Brain microvascular endothelial cell (primary cell): ENCODE data around the gene TLR1.

Experiments used
- DNase-seq: peaks from one replicate; pipeline ENCODE4 v3.0.0-alpha.2; 2020
- H3K27ac ChIP-seq: fragments of 250-450 bp; sonication (Bioruptor Pico); 2 replicates; pipeline ENCODE4 v1.5.1; 2020; ENCODE audit warnings: mild to moderate bottlenecking, moderate library complexity
- H3K27me3 ChIP-seq: fragments of 250-450 bp; sonication (Bioruptor Pico); replicated peaks from 2 replicates; pipeline ENCODE4 v1.5.1; 2020; ENCODE audit warnings: mild to moderate bottlenecking
- H3K36me3 ChIP-seq: fragments of 250-450 bp; sonication (Bioruptor Pico); replicated peaks from 2 replicates; pipeline ENCODE4 v1.5.1; 2020; ENCODE audit warnings: mild to moderate bottlenecking
- H3K4me3 ChIP-seq: 2 replicates; pipeline ENCODE4 v1.5.1; 2011; ENCODE audit warnings: low read depth, mild to moderate bottlenecking, control low read depth, low read length, moderate library complexity
- in situ Hi-C: cut with HindIII; loops from 2 replicates; pipeline ENCODE4 v1.10.0; 2017; ENCODE audit warnings: low sequenced_read_pairs, low pct_ligation_motif_present
- TF ChIP-seq, protein P1 (sequence below): IDR thresholded peaks from 2 replicates; pipeline ENCODE4 v1.5.1; 2011; ENCODE audit warnings: low read depth, mild to moderate bottlenecking, moderate library complexity, low read length, control low read depth, inconsistent platforms; ENCODE audit errors: missing control alignments

The TLR1 gene, protein sequence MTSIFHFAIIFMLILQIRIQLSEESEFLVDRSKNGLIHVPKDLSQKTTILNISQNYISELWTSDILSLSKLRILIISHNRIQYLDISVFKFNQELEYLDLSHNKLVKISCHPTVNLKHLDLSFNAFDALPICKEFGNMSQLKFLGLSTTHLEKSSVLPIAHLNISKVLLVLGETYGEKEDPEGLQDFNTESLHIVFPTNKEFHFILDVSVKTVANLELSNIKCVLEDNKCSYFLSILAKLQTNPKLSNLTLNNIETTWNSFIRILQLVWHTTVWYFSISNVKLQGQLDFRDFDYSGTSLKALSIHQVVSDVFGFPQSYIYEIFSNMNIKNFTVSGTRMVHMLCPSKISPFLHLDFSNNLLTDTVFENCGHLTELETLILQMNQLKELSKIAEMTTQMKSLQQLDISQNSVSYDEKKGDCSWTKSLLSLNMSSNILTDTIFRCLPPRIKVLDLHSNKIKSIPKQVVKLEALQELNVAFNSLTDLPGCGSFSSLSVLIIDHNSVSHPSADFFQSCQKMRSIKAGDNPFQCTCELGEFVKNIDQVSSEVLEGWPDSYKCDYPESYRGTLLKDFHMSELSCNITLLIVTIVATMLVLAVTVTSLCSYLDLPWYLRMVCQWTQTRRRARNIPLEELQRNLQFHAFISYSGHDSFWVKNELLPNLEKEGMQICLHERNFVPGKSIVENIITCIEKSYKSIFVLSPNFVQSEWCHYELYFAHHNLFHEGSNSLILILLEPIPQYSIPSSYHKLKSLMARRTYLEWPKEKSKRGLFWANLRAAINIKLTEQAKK

DNA sequence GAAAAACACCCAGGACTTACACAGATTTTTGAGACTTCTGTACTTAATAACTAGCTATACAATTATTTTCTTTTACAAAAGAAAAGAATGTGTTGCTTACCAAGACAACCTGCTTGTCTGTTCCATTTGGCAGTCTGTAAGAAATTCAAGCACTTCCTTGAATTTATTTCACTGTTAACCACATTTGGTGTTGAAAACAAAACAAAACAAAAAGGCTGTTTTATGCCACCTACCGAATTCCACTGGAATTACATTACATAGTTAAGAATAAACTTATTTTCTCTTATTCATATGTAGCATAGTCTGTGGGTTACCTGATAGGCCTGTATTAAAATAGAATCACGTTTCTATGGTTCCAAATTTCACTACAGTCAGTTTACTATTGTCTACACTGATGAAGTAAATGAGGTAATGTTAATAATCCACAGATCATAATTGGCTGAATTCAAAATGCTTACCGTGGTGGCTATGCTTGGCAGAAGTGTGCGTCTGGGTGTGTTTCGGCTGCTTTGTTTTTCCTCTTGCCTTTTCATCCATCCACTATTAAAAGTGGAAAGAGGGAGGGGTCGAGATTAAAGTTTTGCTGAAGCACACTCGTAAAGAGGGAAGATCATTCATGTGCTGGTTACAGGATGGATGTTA is at the start of gene TLR1:
TSS of gene TLR1 (minus strand) at position 138 of the 642 bp plus-strand sequence. CDS start 5,960 bp downstream, outside the sequence.
- TF ChIP-seq, protein P1, sequence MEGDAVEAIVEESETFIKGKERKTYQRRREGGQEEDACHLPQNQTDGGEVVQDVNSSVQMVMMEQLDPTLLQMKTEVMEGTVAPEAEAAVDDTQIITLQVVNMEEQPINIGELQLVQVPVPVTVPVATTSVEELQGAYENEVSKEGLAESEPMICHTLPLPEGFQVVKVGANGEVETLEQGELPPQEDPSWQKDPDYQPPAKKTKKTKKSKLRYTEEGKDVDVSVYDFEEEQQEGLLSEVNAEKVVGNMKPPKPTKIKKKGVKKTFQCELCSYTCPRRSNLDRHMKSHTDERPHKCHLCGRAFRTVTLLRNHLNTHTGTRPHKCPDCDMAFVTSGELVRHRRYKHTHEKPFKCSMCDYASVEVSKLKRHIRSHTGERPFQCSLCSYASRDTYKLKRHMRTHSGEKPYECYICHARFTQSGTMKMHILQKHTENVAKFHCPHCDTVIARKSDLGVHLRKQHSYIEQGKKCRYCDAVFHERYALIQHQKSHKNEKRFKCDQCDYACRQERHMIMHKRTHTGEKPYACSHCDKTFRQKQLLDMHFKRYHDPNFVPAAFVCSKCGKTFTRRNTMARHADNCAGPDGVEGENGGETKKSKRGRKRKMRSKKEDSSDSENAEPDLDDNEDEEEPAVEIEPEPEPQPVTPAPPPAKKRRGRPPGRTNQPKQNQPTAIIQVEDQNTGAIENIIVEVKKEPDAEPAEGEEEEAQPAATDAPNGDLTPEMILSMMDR = peak; percentile 32
- Histone ChIP-seq H3K27ac (no peak within 1 kb of the TSS), H3K27me3 (no peaks in the 10 kb centered on the region), H3K4me3 (no peak within 1 kb of the TSS), H3K36me3 (no peaks in the 10 kb centered on the region)
- in situ Hi-C loops = no loop called here
- peak; percentile 14 for DNase-seq

DNA sequence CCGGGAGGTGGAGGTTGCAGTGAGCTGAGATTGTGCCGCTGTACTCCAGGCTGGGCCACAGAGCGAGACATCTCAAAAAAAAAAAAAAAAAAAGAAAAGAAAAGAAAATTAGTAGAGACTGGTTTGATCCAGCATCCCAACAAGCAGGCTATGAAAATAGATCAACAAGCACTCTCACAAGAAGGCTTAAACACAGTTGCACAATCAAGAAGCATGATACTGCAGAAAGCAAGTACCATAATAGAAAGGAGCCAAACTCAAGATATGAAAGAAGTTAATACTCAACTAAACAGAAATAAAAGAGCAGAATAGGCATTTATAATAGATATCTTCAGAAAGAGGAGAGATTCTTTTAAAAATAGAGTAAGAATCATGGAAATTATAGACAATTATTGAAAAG is 41.4 kb upstream of the TLR1 start:
- in situ Hi-C loops = no loop called here
- no peaks in the 10 kb centered on the region for H3K36me3 ChIP-seq
- TF ChIP-seq, protein P1 = no peak
- no peaks in the 10 kb centered on the region for H3K27me3 ChIP-seq
- H3K27ac ChIP-seq = no peak overlapping the region
- DNase-seq = no peak
- H3K4me3 ChIP-seq = no peak overlapping the region

DNA sequence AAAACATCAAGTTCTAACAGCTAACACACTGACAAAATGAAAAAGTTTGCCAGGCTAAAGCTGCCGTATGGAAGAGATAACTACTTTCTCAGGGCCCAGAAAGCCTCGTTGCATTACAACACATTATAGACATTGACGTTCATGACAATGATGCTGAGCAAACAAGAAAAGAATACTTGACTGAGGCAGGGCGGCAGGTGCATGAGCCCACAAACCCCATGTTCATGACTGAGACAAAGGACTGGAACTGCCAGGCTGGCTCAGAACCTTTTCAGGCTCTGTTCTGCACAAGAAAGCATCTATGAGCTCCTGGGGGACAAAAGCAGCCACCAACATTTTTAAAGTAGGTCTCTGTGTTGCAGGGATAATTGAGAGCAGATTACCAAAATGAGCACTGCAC is 38.4 kb upstream of the TLR1 start:
- in situ Hi-C loops = no loop called here
- DNase-seq = no peak
- Histone ChIP-seq H3K36me3 (no peaks in the 10 kb centered on the region), H3K27ac (no peak overlapping the region), H3K27me3 (no peaks in the 10 kb centered on the region), H3K4me3 (no peak overlapping the region)
- TF ChIP-seq, protein P1 = no peak

DNA sequence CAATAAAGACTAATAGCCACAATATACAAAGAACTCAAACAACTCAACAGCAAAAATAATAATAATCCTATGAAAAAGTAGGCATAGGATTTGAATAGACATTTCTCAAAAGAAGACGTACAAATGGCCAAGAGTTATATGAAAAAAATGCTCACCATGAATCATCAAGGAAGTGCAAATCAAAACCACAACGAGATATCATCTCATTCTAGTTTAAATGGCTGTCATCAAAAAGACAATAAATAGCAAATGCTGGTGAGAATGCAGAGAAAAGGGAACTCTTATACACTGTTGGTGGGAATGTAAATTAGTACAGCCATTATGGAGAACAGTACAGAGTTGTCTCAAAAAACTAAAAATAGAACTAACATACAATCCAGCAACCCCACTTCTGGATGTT is 33.3 kb upstream of the TLR1 start:
- H3K27me3 ChIP-seq = no peaks in the 10 kb centered on the region
- in situ Hi-C loops = no loop called here
- DNase-seq = no peak
- H3K27ac ChIP-seq = no peak overlapping the region
- TF ChIP-seq, protein P1 = no peak
- no peak overlapping the region for H3K4me3 ChIP-seq
- H3K36me3 ChIP-seq = no peaks in the 10 kb centered on the region

DNA sequence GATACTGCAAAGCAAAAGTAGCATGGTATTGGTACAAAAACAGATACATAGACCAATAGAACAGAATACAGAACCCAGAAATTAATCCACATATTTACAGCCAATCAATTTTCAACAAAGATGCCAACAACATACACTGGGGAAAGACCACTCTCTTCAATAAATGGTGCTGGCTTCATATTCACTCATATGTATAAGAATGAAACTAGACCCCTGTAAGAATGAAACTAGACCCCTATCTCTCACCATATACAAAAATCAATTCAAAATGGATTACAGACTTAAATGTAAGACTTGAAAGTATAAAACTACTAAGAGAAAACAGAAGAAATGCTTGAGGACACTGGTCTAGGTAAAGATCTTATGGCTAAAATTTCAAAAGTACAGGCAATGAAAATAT is 32.7 kb upstream of the TLR1 start:
- Histone ChIP-seq H3K4me3 (no peak overlapping the region), H3K27ac (no peak overlapping the region), H3K27me3 (no peaks in the 10 kb centered on the region), H3K36me3 (no peaks in the 10 kb centered on the region)
- in situ Hi-C loops = no loop called here
- TF ChIP-seq, protein P1 = no peak
- DNase-seq = no peak
